GM23338 (cell line): ENCODE results near the gene SAC3D1. TPM values are rescaled to one million over a fixed set of nuclear protein-coding genes. Genes with fewer than 3 reads are reported as not detected.

Source experiments
- ATAC-seq: fragments of 200-7000 bp; cut with Tn5 transposase; 3 replicates; pipeline ENCODE4 v1.9.1; 2020
- DNase-seq: peaks from one replicate; pipeline ENCODE4 v3.0.0-alpha.2; 2015; ENCODE audit warnings: low spot score
- H2AFZ ChIP-seq: fragments of 200-600 bp; sonication (generic); 2 replicates; pipeline ENCODE4 v1.8.0; 2016; ENCODE audit warnings: antibody characterized with exemption, mild to moderate bottlenecking, moderate library complexity
- H3F3A ChIP-seq: fragments of 200-600 bp; sonication (generic); replicated peaks from 2 replicates; pipeline ENCODE4 v1.8.0; 2017; ENCODE audit warnings: antibody characterized with exemption, mixed run types, low read depth
- H3K27ac ChIP-seq: fragments of 200-600 bp; sonication (generic); 2 replicates; pipeline ENCODE4 v1.6.1; 2016; ENCODE audit warnings: low read depth
- H3K27me3 ChIP-seq: fragments of 200-600 bp; sonication (generic); 2 replicates; pipeline ENCODE4 v1.8.0; 2016; ENCODE audit warnings: mild to moderate bottlenecking, mixed run types, moderate library complexity; ENCODE audit not compliant: insufficient read depth
- H3K36me3 ChIP-seq: fragments of 200-600 bp; sonication (generic); 2 replicates; pipeline ENCODE4 v1.8.0; 2016; ENCODE audit warnings: mild to moderate bottlenecking; ENCODE audit not compliant: insufficient read depth
- H3K4me1 ChIP-seq: fragments of 200-600 bp; sonication (generic); 2 replicates; pipeline ENCODE4 v1.8.0; 2016; ENCODE audit warnings: mild to moderate bottlenecking, moderate library complexity; ENCODE audit not compliant: insufficient read depth
- H3K4me2 ChIP-seq: fragments of 200-600 bp; sonication (generic); 2 replicates; pipeline ENCODE4 v1.7.1; 2017; ENCODE audit warnings: mixed run types
- H3K4me3 ChIP-seq: fragments of 200-600 bp; sonication (generic); 2 replicates; pipeline ENCODE4 v1.6.1; 2016; ENCODE audit warnings: mixed run types
- H3K79me2 ChIP-seq: fragments of 200-600 bp; sonication (generic); replicated peaks from 2 replicates; pipeline ENCODE4 v1.8.0; 2017; ENCODE audit warnings: mild to moderate bottlenecking; ENCODE audit not compliant: insufficient read depth
- H3K9me2 ChIP-seq: fragments of 200-600 bp; sonication (generic); 2 replicates; pipeline ENCODE4 v1.8.0; 2017; ENCODE audit not compliant: insufficient read depth
- H4K20me1 ChIP-seq: fragments of 200-600 bp; sonication (generic); replicated peaks from 2 replicates; pipeline ENCODE4 v1.8.0; 2017; ENCODE audit warnings: mild to moderate bottlenecking; ENCODE audit not compliant: insufficient read depth
- H3K27ac Mint-ChIP-seq: 2 replicates; pipeline ENCODE4 v1.8.0; 2020; ENCODE audit warnings: inconsistent platforms, mild to moderate bottlenecking, moderate library complexity, mixed read lengths
- H3K27me3 Mint-ChIP-seq: 3 replicates; pipeline ENCODE4 v1.8.0; 2022; ENCODE audit warnings: low read depth, mild to moderate bottlenecking, moderate library complexity, mixed read lengths, inconsistent platforms; ENCODE audit not compliant: insufficient read depth, poor library complexity
- H3K36me3 Mint-ChIP-seq: 3 replicates; pipeline ENCODE4 v1.8.0; 2021; ENCODE audit warnings: low read depth, mild to moderate bottlenecking, inconsistent platforms, moderate library complexity, mixed read lengths
- H3K4me1 Mint-ChIP-seq: 3 replicates; pipeline ENCODE4 v1.8.0; 2020; ENCODE audit warnings: mild to moderate bottlenecking, inconsistent platforms, mixed read lengths
- H3K4me3 Mint-ChIP-seq: 3 replicates; pipeline ENCODE4 v1.8.0; 2021; ENCODE audit warnings: moderate library complexity, mild to moderate bottlenecking, inconsistent platforms, mixed read lengths
- H3K9me3 Mint-ChIP-seq: 3 replicates; pipeline ENCODE4 v1.8.0; 2020; ENCODE audit warnings: moderate library complexity, mild to moderate bottlenecking, inconsistent platforms, mixed read lengths
- CREB1 ChIP-seq: fragments of 250-450 bp; sonication (Bioruptor Pico); IDR thresholded peaks from 2 replicates; pipeline ENCODE4 v1.5.0; 2020; ENCODE audit warnings: low read depth, mild to moderate bottlenecking, moderate library complexity
- CTCF ChIP-seq, 2 experiments: fragments of 200-600 bp in 1 of 2; sonication (generic) in 1 of 2; conservative IDR thresholded peaks; 2 replicates each; pipeline versions ENCODE4 v1.5.1 to v1.6.1; 2016 to 2017; ENCODE audit warnings: antibody characterized with exemption in 2 of 2, low read depth in 2 of 2, mild to moderate bottlenecking in 2 of 2, moderate library complexity in 1 of 2
- EZH2 ChIP-seq: fragments of 200-600 bp; sonication (generic); IDR thresholded peaks from one replicate; pipeline ENCODE4 v1.8.0; 2017; ENCODE audit warnings: antibody characterized with exemption, mild to moderate bottlenecking, low read depth; ENCODE audit not compliant: unreplicated experiment
- NANOG ChIP-seq: IDR thresholded peaks from 2 replicates; pipeline ENCODE4 v1.6.1; 2016; ENCODE audit warnings: antibody characterized with exemption, borderline replicate concordance
- POLR2AphosphoS5 ChIP-seq: IDR thresholded peaks from 2 replicates; pipeline ENCODE4 v1.6.1; 2016; ENCODE audit warnings: antibody characterized with exemption, low read depth
- REST ChIP-seq: IDR thresholded peaks from one replicate; pipeline ENCODE4 v1.6.1; 2018; ENCODE audit warnings: antibody characterized with exemption; ENCODE audit not compliant: unreplicated experiment
- ZNF331 ChIP-seq: fragments of 250-450 bp; sonication (Bioruptor Pico); IDR thresholded peaks from 2 replicates; pipeline ENCODE4 v1.5.0; 2020; ENCODE audit warnings: low read depth, mild to moderate bottlenecking, moderate library complexity
- ZNF462 ChIP-seq: fragments of 250-450 bp; sonication (Bioruptor Pico); IDR thresholded peaks from 2 replicates; pipeline ENCODE4 v1.5.0; 2020; ENCODE audit warnings: mild to moderate bottlenecking, moderate library complexity
- polyA plus RNA-seq: library from polyadenylated mRNA; unstranded; fragments of >200 nt; fragmentation: Nextera tagmentation; extraction: Ambion mirVana; gene quantifications from 2 replicates; pipeline ENCODE4 v1.2.1, GENCODE V29; 2016
- total RNA-seq: library from RNA; depleted of rRNA; stranded (reverse); fragments of >200 nt; shearing (Covaris generic); gene quantifications from 2 replicates; pipeline ENCODE4 v1.2.3, GENCODE V29; 2014

SAC3D1 gene
- total and polyA plus RNA-seq, 2 experiments from 2014 or later = 21.6 to 30.3 TPM

- no peak for TF ChIP-seq ZNF462
- TF ChIP-seq ZNF331 = no peak
- TF ChIP-seq REST = no peak
- no peak for TF ChIP-seq NANOG
Observed at GRCh38 chr11:65051398-65051858, 10.4 kb downstream of the SAC3D1 start (continued).

GRCh38 chr11:65053827-65054508, 13.0 kb downstream of the SAC3D1 start:
- Histone ChIP-seq H3K27me3 (no peaks in the 10 kb centered on the region), H3K4me3 (no peak overlapping the region), H3K4me2 (no peak overlapping the region), H2AFZ (no peak overlapping the region), H3F3A (no peaks in the 10 kb centered on the region), H3K27ac (no peak overlapping the region), H3K9me2 (no peaks in the 10 kb centered on the region), H3K36me3 (no peaks in the 10 kb centered on the region), H3K4me1 (no peaks in the 10 kb centered on the region), H3K79me2 (no peaks in the 10 kb centered on the region), H4K20me1 (no peaks in the 10 kb centered on the region)
- H3K27me3 Mint-ChIP-seq = peaks cover 7% of the 10 kb centered on the region
- DNase-seq = no peak
- H3K27ac Mint-ChIP-seq = no peak overlapping the region
- H3K36me3 Mint-ChIP-seq = no peaks in the 10 kb centered on the region
- no peak for ATAC-seq
- H3K9me3 Mint-ChIP-seq = no peaks in the 10 kb centered on the region
- H3K4me3 Mint-ChIP-seq = no peak overlapping the region
- H3K4me1 Mint-ChIP-seq = no peaks in the 10 kb centered on the region
- TF ChIP-seq EZH2 (no peak), NANOG (no peak), CREB1 (CRISPR knock-in tag) (no peak), POLR2AphosphoS5 (no peak), ZNF331 (no peak), REST (no peak), CTCF (conservative IDR thresholded peaks at IDR 0.05; ENCODE audit: low read depth in 2 of 2) (no peak)
